C1 segment of cervical spinal cord (tissue), 14 donors: ENCODE data around the gene TMTC1.
A peak's percentile ranks its signal among the peaks of the same experiment; 100 is the strongest.
"Not testable (repeated sequence)": the region's sequence is repeated elsewhere in the genome, so short reads cannot be mapped to it uniquely, and the experiment has no call there.

Source experiments
- DNase-seq, 14 donors: peaks; one replicate each; lab custom pipeline; 2025; lab: John Stamatoyannopoulos, UW

TMTC1 gene

DNA sequence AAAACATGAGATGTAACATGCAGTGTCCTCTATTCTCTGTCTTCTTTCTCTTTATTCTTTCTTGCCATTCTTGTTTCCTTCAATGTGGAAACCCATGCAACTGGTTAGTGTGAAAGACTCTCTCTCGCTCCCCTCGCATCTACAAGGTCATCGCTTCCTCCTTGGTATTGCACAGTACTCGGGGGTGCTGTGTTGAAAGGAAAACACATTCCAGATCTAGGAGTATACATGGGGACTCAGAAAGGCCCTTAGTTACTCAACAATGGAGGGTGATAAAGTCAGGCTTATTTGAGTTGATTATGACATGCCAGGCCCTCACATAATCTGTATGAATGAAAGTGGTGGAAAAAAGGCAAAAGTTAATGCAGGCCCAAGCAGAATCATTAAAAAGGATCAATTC lies 210.8 kb downstream of the TMTC1 start:
- DNase-seq: no peak

DNA sequence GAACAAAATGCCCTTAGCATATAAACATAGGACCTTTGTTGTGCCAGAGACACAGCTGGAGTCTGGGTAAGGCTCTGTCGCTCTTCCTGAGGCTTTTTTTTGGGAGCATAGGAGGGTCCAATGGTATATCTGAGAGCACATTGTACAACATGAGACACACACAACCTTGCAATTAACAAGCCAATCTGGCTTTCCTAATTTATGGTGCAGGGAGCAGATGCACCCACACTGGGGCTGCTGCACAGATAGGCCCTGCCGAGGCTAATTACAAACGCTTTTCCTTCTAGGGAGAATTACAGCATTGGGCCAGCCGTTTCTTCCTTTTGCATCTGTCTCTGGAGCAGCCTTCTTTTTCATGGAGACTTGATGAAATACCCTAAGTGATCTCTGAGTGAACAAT lies 211.3 kb downstream of the TMTC1 start:
- no peak for DNase-seq

DNA sequence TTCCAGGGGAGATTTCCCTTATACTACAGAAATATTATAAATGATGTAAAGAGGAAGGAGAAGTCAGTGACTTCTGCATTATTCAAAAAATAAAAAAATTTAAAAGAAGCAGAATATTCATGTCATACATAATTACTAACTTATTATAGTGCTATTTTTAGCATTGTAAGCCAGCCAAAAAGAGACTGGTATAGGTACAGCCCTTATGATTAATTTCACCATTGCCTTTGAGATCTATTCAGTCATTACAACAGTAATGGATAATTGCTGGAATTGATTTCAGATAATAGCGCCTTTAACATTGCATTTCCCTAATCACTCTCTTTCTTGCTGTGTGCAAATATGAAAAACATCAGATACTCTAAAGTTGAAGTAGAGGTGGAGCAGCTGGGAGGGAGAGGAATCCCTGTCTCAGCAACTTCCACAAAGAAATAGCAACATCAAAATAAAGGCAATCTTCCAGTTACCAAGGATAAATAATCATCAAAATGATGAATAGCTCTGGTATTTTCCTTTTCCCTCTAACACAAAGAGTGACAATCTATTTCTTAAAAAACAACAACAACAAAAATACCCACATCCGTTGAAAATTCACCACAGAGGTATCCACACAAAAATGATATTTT lies 214.5 kb downstream of the TMTC1 start:
- DNase-seq: no peak

DNA sequence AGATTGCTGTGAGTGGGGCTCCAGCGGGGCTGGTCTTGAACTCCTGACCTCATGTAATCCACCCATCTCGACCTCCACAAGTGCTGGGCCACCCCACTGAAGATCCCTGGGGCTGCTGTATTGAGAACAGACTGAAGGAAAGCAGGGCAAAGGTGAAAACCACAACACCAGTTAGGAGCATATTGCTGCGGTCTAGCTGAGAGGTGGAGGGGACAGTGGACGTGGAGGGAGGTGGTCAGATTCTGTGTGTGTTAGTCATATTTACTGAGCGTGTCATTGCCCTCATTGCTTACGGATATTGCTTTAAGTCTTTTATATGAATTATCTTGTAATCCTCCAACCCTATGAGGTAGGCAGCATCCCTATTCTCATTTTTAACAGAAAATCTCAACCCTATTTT lies 217.3 kb downstream of the TMTC1 start:
- DNase-seq: no peak

DNA sequence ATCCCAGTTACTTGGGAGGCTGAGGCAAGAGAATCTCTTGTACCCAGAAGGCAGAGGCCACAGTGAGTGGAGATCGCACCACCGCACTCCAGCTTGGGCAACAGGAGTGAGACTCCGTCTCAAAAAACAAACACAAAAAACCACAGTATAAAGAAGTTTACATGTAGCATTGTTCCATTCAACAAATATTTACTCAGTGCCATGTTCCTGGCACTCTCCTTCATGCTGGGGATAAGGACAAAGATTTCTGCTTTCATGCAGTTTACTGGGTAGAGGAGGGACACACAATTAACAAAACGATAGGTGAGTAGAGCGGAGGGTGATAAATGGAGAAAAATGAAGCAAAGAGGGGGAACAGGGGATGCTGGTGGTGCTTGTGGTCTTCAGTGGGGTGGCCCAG lies 218.0 kb downstream of the TMTC1 start:
- DNase-seq: no peak

DNA sequence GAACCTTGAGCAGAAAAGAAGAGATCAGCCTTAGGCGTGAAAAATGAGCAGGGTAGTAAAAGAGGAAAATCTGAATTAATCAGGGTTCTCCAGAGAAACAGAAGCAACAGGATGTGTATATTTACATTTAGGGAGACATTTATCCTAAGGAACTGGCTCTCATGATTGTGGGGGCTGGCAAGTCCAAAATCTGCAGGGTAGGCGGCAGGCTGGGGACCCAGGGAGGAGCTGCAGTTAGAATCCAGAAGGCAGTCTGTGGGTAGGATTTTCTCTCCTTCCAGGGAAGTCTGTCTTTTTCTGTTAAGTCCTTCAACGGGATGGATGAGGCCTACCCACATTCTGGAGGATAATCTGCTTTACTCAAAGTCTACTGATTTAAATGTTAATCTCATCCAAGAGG lies 218.8 kb downstream of the TMTC1 start:
- no peak for DNase-seq

DNA sequence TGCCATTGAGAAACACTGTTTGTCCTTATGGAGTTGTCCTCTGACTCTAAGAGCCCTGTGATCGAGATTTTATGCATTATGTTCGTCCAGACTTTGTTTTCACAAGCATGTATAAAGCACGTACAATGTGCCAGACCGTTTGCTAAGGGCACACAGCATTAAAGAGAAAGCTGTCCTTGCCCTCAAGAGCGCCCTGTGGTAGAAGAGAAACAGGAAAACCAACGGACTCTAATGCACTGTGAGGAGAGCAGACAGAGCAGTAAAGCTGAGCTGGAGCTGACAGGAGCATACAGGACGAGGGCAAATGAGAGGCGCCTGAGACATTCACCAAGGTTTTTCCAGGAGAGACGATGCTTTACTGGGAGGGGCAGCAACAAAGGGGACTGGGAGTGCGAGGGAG lies 220.1 kb downstream of the TMTC1 start:
- no peak for DNase-seq

DNA sequence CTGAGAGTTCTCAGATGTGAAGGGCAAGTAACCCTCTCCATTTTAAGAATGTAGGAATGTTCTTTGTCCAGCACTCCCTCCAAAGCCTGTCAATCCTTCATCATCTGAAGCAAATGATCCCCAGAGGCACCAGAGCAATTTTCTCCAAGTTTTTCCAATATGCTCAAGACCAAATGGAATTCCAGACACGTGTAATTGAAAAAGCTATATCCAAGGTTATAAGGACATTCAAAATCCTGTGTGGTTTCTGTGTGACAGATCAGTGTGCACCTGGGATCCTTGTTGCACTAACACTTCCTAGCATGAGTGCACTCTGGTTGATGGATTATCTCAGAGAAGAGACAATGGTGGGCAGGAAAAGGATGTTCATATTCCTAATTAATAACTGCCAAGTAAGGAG lies 220.7 kb downstream of the TMTC1 start:
- DNase-seq: no peak

DNA sequence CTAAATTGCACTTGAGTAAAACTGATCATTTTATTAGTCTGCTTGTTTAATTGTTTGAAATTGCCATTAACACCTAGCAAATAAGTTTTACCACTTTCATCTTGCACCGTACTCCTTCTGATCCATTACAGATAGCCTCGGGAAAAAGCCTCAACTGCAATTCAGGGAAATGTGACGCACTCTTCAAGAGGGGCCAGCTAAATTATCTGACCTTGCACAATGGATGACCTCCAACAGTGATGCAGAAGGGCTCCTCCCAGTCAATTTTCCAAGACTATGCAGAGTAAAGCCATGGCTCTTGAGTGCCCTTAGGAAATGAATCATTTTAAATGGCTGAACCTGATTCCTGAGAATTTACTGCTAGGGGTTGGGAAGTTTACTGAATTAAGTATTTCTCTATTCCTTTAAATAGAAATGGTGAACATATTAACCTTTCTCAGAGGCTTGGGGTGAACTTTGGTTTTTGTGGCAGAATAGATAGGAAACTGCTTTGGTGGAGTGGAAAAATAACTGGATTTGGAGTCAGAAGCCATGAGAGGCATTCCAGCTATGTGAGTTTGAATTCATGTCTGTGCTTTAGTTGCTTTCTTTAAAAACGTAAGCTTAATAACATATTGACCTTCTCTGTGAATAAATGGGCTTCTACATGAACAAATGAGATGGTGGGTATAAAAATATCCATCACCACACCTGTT lies 221.5 kb downstream of the TMTC1 start:
- no peak for DNase-seq

DNA sequence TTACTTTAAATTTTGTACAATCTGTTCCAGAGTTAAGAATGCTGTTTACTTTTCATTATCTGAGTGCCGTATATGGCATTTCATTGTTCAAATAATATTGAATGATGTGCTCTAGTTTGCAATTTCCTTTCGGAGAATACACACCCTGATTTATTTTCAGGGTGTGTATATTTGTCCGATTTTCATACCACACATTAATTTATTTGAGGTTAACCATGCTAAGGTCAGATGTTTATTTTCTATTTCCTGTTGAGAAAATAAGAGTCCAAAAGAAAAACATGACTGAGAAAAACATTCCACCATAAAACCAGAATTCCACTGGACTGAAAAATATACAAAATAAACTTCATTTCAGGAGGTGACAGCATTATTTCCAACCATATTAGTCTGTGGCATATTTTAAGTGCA lies 222.1 kb downstream of the TMTC1 start:
- no peak for DNase-seq

DNA sequence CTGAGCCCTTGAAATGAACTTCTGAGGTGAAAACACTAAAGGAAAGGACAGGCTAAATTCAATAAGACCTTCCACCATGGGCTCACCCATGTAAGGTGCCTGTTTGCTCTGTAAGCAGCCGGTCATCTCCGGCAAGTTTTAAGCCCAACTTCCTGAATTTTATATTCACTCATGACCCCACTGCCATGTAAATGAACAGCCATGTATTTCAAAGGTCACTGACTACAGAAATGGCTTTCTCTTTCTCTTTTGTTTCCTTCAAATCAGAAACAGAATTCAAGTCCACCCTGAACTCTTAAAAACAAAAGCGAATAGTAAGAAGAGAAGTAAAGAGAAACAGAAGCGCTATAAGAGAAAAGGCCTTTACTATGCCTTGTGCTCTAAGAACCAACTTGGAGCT lies 224.5 kb downstream of the TMTC1 start:
- no peak for DNase-seq

DNA sequence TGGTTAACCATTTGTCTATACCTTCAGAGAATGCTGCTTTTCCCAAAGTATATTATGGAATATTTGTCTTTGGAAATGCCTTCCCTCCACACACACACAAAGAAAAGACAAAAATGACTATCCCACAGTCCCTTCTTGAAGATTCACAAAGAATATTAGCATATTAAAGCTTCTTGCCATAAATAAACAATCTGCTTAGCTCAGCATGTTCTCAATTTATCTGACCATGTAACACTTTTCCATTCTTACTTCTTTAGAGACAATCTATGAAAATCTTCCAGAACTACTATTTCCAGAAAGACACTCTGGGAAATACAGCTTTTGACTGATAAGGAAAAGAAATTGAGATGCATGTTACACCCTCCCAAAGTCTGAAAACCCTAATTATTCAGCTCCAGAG lies 227.4 kb downstream of the TMTC1 start:
- no peak for DNase-seq

DNA sequence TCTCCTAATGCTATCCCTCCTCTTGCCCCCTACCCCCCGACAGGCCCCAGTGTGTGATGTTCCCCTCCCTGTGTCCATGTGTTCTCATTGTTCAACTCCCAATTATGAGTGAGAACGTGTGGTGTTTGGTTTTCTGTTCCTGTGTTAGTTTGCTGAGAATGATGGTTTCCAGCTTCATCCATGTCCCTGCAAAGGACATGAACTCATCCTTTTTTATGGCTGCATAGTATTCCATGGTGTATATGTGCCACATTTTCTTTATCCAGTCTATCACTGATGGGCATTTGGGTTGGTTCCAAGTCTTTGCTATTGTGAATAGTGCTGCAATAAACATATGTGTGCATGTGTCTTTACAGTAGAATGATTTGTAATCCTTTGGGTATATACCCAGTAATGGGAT lies 228.3 kb downstream of the TMTC1 start:
- DNase-seq: not testable (repeated sequence)

DNA sequence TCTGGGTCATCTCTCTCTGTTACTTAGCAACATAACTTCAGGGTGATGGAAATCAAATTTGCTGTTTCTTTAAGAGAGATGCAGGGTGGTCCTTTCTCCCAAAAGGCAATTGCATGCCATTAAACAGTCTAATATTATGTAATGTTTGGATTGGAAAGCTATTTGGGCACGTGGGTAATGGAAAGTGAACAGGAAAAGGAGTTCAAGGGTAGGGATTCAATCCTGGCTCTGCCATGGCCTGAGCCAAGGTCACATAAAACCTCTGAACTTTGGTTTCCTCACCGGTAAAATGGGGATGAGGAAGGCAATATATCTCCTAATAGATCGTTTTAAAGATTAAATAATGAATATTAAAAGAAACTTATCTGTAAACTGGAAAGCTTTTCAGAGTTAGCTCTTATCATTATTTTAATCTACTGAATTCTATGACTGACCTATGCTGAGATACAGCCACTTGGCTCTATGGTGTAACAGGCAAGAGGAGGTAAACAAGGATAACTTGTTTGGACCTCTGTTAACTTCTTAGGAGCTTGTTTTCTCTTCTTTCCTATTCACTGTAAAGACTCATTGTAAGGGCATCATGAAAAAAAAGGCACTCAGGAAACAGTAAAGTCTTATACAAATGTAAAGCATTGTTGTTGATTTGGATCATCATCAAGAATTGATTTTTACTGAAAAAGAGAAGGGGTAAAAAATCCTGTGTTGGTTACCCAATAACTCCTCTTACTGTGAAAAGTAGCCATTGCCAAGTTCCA lies 230.6 kb downstream of the TMTC1 start:
- no peak for DNase-seq

DNA sequence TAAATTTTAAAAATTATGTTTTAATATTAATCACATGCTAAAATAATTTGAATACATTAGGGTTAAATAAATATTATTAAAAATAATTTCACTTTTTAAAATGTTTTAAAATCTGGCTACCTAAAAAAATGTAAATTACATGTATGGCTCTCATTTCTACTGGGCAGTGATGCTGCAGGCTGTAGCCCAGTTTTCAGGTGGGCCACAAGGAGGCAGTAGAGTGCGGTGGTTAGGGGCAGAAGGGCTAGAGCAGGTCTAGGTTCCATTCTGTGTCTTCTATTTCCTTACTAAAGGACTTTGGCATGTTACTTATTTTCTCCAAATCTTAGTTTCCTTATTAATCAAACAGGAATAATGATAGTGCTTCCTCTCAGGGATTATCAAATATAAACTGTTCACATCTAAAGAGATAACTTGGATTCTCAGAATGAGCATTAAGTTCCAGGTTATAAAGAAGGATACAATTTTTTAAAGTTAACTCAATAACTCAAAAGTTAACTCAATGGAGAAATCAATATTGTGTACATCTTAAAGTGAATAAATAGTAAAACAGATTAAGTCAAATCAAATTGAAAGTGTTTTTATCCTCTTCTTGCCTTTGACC lies 231.3 kb downstream of the TMTC1 start:
- peak in 6 of 14 donors; percentile 4 to 33 (median 14) for DNase-seq

DNA sequence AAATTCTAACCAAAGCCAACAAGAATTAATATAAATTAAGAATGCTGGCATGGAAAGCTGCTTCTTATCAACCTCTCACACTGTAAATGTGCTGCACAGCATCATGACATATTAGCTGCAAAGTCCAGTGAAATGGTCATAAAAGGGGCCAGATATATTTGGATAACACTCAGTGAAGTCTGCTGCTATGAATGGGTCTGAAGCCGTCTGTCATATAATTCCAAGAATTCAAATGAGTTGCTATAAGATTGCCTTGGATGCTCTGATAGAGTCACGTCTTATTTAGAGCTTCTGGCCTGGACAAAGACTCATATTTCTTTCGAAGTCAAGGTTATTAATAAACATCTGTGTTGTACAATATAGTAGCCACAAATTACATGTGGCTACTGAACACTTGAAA lies 231.9 kb downstream of the TMTC1 start:
- DNase-seq: no peak

DNA sequence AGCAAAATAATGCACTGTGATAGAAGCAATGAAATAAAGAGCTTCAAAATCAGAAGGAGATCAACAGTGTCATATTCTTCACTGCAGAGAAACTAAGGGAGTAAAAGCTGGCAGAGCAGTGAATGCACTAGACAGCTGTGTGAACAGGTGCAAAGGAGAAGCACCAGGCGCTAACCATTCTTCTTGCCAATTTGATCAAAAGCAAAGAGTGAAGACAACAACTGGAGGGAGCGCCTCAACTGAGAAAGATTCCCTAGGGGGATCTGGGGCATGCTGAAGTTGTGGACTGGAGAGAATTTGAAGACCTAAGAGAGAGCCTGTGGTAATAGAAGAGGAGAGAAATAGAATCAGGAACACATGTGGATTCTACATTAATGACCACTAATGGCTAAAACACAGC lies 235.9 kb downstream of the TMTC1 start:
- DNase-seq: no peak

DNA sequence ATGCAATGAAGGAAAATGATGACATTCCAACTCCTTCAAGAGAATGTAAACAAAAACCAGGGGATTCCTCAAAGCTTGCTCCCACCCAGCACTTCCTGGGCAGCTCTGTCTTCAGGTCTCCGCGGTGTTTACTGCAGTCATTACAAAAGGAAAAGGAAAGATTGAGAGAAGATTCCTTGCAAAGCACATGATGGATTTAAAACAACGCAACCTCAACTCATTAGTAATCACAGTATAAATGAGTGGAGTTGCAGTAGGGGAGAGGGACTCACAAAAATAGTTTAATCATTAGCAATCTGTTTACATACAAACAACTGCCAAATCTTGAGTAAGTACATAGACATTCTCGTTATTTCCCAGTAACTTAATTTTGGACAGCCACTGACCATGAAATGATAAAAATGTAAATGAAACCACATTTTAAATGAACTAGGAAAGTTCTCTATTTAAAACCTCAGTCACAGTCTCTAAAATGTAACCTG lies 236.6 kb downstream of the TMTC1 start:
- DNase-seq: no peak

DNA sequence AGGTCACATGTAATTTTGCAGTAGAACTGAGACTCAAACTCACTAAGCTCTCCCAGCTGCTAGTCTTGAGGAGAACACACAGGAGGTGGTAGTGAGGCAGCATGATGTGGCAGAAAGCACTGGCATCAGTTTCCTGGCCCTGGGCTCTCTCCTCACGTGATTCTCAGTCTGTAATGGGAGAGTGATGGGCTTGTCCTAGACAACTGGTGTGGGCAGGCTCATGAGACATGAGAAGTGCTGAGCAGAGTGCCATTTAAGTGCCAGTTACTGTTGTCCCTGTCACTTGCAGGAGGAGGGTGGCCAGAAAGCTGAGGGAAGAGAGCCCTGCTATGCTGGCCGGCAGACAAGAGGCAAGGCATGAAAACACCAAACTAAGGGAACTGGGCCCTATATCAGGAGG lies 237.7 kb downstream of the TMTC1 start:
- DNase-seq: peak in 2 of 14 donors; percentile 2 to 4

DNA sequence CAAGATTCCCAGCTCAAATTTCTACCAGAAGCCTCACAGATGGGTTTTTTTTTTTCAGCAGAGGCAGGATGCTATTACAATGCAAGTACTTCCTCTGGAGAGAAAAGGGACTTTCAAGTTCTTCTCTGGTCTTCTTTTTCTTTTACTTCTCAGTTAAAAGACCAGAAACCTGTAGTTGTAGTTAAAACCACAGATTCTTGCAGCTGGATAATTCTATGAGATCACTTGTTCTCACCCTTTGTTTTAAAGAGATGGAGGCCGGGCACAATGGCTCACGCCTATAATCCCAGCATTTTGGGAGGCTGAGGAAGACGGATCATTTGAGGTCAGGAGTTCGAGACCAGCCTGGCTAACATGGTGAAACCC lies 238.7 kb downstream of the TMTC1 start:
- no peak for DNase-seq

DNA sequence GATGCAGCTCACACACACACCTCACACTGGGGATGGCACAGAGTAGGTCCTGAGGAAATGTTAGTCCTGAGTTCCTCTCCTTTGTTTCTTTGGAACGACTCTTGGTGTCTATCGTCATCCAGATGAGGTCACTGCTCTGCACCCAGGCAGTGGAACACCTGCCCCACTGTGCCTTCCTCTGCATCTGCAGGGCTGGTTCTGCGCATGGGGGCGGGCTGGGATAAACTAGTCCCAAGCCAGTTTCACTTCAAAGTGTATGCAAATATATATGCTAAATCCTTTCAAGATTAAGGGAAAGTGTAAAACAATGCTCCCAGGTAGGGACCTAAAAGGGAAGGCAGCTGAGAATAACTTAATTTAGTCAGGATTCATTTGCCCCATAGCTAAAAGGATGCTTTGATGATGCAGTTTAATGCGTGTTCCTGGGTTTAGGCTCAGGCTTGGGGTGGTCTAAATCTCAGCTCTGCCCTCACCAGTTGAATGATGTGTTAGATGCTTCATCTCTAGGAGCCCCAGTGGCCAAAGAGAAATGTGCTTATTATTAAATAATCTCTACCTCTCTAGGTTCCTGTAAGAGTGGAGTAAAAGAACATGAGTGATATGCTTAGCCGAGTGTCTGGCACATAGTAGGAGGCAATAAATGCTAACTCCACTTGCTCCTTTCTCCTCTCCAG lies 239.2 kb downstream of the TMTC1 start:
- DNase-seq: no peak

DNA sequence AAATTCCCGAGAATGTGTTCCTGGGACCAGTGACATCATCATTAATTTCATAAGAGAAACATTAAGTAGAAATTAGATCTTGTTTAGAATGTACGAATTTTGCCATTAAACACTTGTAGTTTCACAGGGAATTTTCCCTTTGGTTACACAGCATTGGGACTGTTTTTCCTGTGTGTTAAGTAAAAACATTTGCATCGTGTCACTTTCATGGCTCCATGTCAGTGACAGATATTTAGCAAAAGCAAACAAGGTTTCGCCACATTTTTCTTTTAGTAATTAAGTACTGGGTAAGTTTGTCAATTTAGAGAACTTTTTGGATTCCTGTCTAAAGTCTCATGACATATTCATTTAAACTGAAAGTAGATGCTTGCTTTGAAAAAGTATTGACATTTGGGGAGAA lies 240.7 kb downstream of the TMTC1 start:
- DNase-seq: no peak
